T follicular helper cell (primary cell): ENCODE measurements around the gene IRGQ.
A peak's percentile ranks its signal among the peaks of the same experiment; 100 is the strongest.
"Not testable (repeated sequence)": the region's sequence is repeated elsewhere in the genome, so short reads cannot be mapped to it uniquely, and the experiment has no call there.

Source experiments
- DNase-seq: peaks from one replicate; pipeline ENCODE4 v3.0.0-alpha.2; 2020; ENCODE audit warnings: low read depth

IRGQ gene

DNA sequence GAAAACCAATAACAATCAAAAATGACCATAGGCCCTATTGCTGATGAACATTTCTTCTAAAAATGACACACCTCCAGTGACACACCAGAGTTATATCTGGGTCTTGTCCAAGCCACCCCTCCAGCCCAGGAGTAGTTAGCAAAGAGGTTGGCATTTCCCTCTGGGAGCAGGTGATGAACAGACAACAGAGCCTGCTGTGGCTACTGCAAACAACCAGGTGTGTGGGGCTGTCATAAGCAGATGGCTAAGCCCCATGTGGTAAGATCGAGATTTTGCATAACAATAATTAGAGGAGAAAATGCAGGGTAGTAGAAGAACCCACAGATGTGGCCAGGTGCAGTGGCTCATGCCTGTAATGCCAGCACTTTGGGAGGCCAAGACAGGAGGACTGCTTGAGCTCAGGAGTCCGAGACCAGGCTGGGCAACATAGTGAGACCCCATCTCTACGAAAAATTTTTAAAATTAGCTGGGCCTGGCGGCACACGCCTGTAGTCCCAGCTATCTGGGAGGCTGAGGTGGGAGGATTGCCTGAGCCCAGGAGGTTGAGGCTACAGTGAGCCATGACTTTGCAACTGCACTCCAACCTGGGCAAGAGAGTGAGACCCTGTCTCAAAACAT, 25.7 kb downstream of the IRGQ start:
- DNase-seq, result no peak

DNA sequence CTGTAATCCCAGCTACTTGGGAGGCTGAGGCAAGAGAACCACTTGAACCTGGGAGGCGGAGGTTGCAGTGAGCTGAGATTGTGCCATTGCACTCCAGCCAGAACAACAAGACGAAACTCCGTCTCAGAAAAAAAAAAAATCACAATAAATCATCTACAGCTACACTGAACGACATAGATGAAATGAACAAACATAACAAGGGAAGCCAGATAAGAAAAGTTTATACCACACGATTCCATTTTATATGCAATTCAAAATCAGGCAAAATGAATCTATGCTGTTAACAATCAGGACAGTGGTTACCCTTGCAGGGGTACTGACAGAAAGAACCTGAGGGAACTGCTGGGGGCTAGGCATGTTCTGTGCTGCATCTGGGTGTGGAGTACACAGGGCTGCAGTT, 26.3 kb downstream of the IRGQ start:
- no peak for DNase-seq

DNA sequence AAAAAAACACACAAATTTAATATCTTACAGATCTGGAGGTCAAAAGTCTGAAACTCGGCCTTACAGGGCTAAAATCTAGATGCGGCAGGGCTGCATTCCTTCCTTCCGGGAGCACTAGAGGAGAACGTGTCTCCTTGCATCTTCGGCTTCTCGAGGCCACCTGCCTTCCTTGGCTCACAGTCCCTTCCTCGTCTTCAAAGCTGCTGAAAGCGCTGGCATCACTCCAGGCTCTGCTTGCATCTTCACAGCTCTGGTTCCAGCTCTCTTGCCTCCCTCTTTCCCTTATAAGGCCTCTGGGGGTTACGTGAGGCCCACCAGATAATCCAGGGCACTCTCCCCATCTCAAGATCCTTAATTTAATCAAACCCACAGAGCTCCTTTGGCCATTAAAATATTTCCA, 31.1 kb downstream of the IRGQ start:
- no peak for DNase-seq

DNA sequence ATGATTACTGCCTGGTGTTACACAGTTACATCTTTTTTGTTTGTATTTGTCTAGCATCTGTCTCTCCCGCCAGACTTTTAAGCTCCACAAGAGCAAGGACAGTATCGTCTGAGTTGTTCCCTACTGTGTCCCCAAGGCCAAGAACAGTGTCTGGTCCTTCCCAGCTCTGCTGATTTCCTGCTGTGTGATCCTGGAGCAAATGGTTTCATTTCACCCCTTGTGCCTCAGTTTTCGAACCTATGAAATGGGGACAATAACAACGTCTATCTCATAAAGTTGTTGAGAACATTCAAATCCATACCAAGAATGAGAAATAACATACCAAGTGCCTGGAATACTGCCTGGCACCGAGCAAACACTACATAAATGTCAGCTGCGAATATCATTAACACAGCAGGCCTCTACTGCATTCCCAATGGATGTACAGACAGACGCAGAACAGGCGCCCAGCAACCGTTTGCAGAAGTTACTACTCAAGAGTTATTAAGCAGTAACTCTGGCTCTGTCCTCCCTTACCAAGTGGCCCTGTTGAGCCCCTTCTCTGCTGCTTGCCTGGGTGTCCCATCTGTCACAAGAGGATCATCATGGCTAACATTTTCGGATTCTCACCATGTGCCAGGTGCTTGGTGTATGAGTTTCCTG, 32.0 kb downstream of the IRGQ start:
- no peak for DNase-seq

DNA sequence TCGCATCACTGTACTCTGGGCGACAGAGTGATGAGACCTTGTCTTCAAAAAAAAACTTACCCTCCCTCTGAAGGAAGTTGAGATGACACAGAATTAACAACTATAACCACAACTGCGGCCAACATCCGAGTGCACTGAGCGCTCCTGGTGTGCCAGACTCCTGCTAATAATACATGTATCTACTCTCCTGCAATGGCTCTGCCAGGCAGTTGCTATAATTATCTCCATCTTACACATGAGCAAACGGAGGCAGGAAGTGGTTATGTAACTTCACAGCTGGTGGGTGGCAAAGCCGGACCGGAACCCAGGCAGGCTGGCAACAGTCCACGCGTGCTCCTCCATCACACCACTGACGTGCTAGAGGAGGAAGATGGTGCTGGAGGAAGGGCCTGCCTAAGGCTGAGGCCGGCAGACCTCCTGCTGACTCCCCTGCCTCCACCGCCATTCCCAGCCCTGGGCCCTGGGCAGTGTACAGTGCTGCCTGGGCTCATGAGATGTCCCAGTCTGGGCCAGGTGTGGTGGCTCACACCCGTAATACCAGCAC, 33.2 kb downstream of the IRGQ start:
- DNase-seq, result peak; percentile 62

- DNase-seq, result no peak
Measured at GRCh38 chr19:43562226-43562697, 33.7 kb downstream of the IRGQ start.

GRCh38 chr19:43561139-43561970, 34.6 kb downstream of the IRGQ start:
- DNase-seq, result no peak

DNA sequence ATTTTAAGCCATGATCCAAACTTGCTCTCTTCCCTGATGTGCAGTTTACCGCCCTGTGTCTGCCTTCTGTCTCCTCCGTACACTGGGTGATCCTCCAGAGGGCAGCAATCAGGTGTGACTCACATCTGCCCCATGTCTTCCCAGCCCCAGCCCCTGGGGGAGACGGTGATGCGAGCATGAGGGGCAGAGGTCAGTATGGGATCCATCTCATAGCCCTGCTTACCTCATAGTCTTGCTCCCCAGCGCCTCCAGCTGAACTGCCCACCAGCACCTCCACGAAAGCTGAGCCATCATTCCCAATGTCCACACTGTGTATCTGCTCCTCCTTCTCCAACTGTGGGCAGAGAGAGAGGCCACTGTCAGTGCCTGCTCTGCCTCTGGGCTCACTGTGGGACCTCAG, 35.2 kb downstream of the IRGQ start:
- DNase-seq, result no peak

GRCh38 chr19:43555185-43555770, 40.7 kb downstream of the IRGQ start:
- peak; percentile 75 for DNase-seq

DNA sequence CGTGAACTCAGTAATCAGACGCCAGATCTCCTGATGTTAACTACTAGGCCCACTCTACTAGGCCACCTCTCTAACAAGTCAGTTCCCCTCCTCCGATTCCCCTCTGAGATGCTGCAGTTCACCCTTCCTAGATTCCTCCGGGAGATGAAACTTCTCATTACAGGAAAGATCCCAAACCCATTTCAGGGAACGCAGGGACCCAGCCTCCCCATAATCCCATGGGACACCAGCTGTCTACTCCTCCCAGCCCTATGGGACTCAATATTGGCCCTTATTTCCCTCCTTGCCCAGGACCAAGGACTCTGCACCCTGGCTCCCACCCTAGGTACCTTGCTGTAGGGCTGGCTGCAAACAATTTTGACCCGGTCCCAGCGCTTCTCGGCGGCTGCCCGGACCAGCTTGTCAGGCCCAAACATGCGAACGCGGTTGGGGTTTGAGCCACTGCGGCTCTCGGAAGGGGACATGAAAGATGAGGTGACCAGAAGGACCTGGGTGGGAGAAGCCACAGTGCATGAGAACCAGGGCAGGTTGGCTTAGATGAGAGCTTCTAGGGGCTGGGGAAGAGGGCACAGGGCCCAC, 41.5 kb downstream of the IRGQ start:
- no peak for DNase-seq

DNA sequence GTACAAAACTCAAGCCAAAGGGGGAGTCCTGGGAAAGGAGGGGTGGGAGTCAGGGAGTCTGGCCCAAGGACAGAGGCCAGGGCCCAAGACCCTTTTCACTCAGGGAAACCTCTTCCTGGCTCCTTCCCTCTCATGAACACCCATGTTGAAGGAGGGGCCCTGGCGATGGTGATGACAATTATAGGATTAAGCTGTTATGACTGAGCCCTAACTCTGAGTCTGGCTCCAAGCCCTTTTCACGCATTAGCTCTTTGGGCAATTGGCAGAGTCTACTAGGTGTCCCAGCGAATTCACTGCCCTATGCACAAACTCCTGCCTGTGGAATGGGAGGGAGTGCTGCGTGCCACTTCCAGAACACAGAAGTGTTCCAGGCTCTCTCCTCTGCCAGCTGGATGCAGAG, 42.3 kb downstream of the IRGQ start:
- DNase-seq, result no peak

DNA sequence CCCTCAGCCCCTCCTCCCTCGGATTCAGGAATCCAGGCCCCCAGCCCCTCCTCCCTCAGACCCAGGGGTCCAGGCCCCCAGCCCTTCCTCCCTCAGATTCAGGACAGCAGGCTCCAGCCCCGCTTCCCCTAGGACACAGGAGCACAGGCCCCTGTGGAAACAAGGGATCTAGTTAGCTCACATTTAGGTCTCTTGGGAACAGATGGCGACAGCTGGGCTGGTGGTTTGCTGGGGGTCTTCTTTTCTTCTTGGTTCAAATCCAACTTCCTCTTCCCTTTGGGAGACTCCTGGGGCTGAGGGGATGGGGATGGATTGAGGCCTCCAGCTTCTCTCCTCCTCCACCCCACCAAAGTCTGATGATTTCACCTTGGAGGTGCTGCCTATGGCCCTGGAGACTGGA, 43.3 kb downstream of the IRGQ start:
- DNase-seq, result no peak

- no peak for DNase-seq
Measured at GRCh38 chr19:43552198-43552450, 43.8 kb downstream of the IRGQ start.

- DNase-seq, result no peak
Measured at GRCh38 chr19:43551399-43552197, 44.3 kb downstream of the IRGQ start.

DNA sequence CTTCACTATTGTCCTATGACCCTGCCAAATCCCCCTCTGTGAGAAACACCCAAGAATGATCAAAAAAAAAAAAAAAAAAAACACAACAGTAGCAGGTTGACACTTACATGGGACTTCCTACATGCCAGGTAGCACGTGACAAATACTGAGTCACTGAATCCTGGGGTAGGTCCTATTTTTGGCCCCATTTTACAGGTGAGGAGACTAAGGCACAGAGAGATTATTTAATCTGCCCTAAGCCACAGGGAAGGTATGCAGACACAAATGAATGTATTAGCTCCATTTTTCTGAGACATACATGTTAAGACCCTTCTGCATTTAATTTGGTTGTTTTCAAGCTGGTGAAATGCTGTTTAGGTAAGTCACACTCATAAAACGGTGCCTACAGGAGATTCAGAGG, 47.2 kb downstream of the IRGQ start:
- no peak for DNase-seq

DNA sequence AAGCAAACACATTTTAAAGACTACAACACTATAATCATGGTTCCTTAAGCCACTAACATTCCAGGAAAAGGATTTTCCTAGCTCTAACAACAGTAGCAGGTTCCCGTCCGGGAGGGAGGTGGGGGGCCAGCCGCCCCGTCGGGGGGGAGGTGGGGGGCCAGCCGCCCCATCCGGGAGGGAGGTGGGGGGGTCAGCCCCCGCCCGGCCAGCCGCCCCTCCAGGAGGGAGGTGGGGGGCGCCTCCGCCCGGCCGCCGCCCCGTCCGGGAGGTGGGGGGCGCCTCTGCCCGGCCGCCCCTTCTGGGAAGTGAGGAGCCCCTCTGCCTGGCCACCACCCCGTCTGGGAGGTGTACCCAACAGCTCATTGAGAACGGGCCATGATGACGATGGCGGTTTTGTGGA, 48.0 kb downstream of the IRGQ start:
- DNase-seq, result not testable (repeated sequence)

GRCh38 chr19:43546581-43546980, 49.4 kb downstream of the IRGQ start:
- no peak for DNase-seq

GRCh38 chr19:43545981-43546380, 50.0 kb downstream of the IRGQ start:
- no peak for DNase-seq

- DNase-seq, result no peak
Measured at GRCh38 chr19:43545276-43545675, 50.7 kb downstream of the IRGQ start.

DNA sequence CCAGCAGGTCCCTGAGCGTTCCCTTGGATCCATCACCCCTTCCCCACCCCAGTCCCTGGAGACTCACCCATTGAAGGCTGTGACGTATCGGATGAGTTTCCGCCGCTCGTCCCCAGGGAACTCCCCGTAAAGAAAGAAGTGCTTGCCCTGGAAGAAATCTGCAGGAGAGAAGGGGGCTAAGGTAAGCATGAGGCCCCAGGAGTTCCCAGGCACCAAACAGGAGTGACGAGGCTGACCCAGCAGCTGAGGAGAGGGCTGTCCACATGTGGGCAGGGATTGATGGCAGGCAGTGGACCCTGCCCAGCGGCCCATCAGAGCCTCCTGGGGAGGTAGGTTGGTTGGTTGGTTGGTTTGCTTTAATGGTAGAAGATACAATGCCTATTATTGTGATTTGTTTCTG, 51.9 kb downstream of the IRGQ start:
- DNase-seq, result no peak

GRCh38 chr19:43541920-43542650, 53.8 kb downstream of the IRGQ start:
- DNase-seq, result no peak
